Peyer's patch (tissue), 4 donors: Measurements from ENCODE around the gene PLCL2. TPM values are rescaled to one million over a fixed set of nuclear protein-coding genes. Genes with fewer than 3 reads are reported as not detected.

Source experiments
- DNase-seq, 3 donors: peaks; one replicate each; pipeline ENCODE4 v3.0.0-alpha.2; 2017 to 2019
- H3K27ac ChIP-seq, 4 donors: fragments of 200-600 bp; sonication (generic); one replicate each; pipeline ENCODE4 v1.5.1; 2016 to 2019
- H3K27me3 ChIP-seq, 2 donors: fragments of 200-600 bp; sonication (generic); one replicate each; pipeline ENCODE4 v1.5.1; 2019
- H3K36me3 ChIP-seq, 3 donors: fragments of 200-600 bp; sonication (generic); one replicate each; pipeline ENCODE4 v1.5.1; 2016 to 2019
- H3K4me1 ChIP-seq, 4 donors: fragments of 200-600 bp; sonication (generic); one replicate each; pipeline ENCODE4 v1.5.1; 2016 to 2019
- H3K4me3 ChIP-seq, 4 donors: fragments of 200-600 bp; sonication (generic); 1 replicate in 3 of 4; 2 replicates in 1 of 4; pipeline ENCODE4 v1.5.1; 2016 to 2019; ENCODE audit warnings: mild to moderate bottlenecking in 1 of 4
- H3K9me3 ChIP-seq, 4 donors: fragments of 200-600 bp; sonication (generic); one replicate each; pipeline ENCODE4 v1.5.1; 2016 to 2019; ENCODE audit warnings: mild to moderate bottlenecking in 1 of 4
- CTCF ChIP-seq, 6 experiments: fragments of 450-650 bp in 4 of 6; fragments of 200-600 bp in 2 of 6; sonication (generic) in 1 of 6; IDR thresholded peaks; one replicate each; pipeline ENCODE4 v1.5.1; 2017 to 2019; ENCODE audit warnings: antibody characterized with exemption in 6 of 6, mild to moderate bottlenecking in 3 of 6, moderate library complexity in 1 of 6
- POLR2A ChIP-seq, 2 donors: fragments of 450-650 bp; IDR thresholded peaks; one replicate each; pipeline ENCODE4 v1.5.1; 2017; ENCODE audit warnings: antibody characterized with exemption in 2 of 2, mild to moderate bottlenecking in 2 of 2, moderate library complexity in 2 of 2
- total RNA-seq, 4 donors: library from RNA; depleted of rRNA; stranded (reverse); fragments of >200 nt; gene quantifications; one replicate each; pipeline ENCODE4 v1.1.0, GENCODE V29; 2016

The PLCL2 gene
- total RNA-seq, 4 donors from 2014 or later: 21.8 to 39.6 (median 25.4) TPM

GRCh38 chr3:16935781-16936180 lies 51.0 kb downstream of the PLCL2 start:
- Histone ChIP-seq H3K4me1 (peaks cover 0 to 7% (median 0%) of the 10 kb centered on the region in 4 donors), H3K27me3 (no peaks in the 10 kb centered on the region), H3K36me3 (no peaks in the 10 kb centered on the region), H3K4me3 (no peak overlapping the region), H3K27ac (no peak overlapping the region), H3K9me3 (no peaks in the 10 kb centered on the region)
- TF ChIP-seq POLR2A (IDR thresholded peaks at IDR 0.05): no peak
- DNase-seq: no peak

- Histone ChIP-seq H3K9me3 (no peaks in the 10 kb centered on the region), H3K4me3 (no peak overlapping the region), H3K27ac (no peak overlapping the region), H3K36me3 (no peaks in the 10 kb centered on the region), H3K4me1 (peaks cover 0 to 7% (median 0%) of the 10 kb centered on the region in 4 donors), H3K27me3 (no peaks in the 10 kb centered on the region)
- no peak for TF ChIP-seq CTCF (IDR thresholded peaks at IDR 0.05)
- no peak for TF ChIP-seq POLR2A (IDR thresholded peaks at IDR 0.05)
- no peak for DNase-seq
Measured at GRCh38 chr3:16936233-16936632, 51.5 kb downstream of the PLCL2 start.

- H3K4me3 ChIP-seq: no peak overlapping the region
- H3K27me3 ChIP-seq: no peaks in the 10 kb centered on the region
- peaks cover 0 to 7% (median 0%) of the 10 kb centered on the region in 4 donors for H3K4me1 ChIP-seq
- no peaks in the 10 kb centered on the region for H3K36me3 ChIP-seq
- DNase-seq: no peak
- no peak overlapping the region for H3K27ac ChIP-seq
- TF ChIP-seq CTCF (IDR thresholded peaks at IDR 0.05) (no peak), POLR2A (IDR thresholded peaks at IDR 0.05) (no peak)
- H3K9me3 ChIP-seq: no peaks in the 10 kb centered on the region
Measured at GRCh38 chr3:16936676-16937230, 52.0 kb downstream of the PLCL2 start.

- H3K27ac ChIP-seq: no peak overlapping the region
- no peaks in the 10 kb centered on the region for H3K9me3 ChIP-seq
- no peaks in the 10 kb centered on the region for H3K36me3 ChIP-seq
- no peak overlapping the region for H3K4me3 ChIP-seq
- no peaks in the 10 kb centered on the region for H3K27me3 ChIP-seq
- peaks cover 0 to 7% (median 0%) of the 10 kb centered on the region in 4 donors for H3K4me1 ChIP-seq
- no peak for DNase-seq
- TF ChIP-seq CTCF (IDR thresholded peaks at IDR 0.05) (no peak), POLR2A (IDR thresholded peaks at IDR 0.05) (no peak)
Measured at GRCh38 chr3:16937326-16937845, 52.6 kb downstream of the PLCL2 start.

GRCh38 chr3:16940769-16941700 lies 56.3 kb downstream of the PLCL2 start:
- no peak for DNase-seq
- H3K27ac ChIP-seq: no peak overlapping the region

More at GRCh38 chr3:16940769-16941700, 56.3 kb downstream of the PLCL2 start:
- TF ChIP-seq POLR2A (IDR thresholded peaks at IDR 0.05) (no peak), CTCF (IDR thresholded peaks at IDR 0.05) (no peak)
- Histone ChIP-seq H3K36me3 (no peaks in the 10 kb centered on the region), H3K9me3 (no peaks in the 10 kb centered on the region), H3K4me3 (no peak overlapping the region), H3K4me1 (peaks cover 0 to 7% (median 0%) of the 10 kb centered on the region in 4 donors), H3K27me3 (no peaks in the 10 kb centered on the region)
